AG04450 (cell line): Measurements from ENCODE around the gene PDE6G. TPM values are rescaled to one million over a fixed set of nuclear protein-coding genes. Genes with fewer than 3 reads are reported as not detected.

ENCODE experiments used
- CTCF ChIA-PET: fragments of 300-600, 350-600 bp; formaldehyde crosslinking; extraction: SDS; loops from one replicate; lab custom pipeline; 2022; ENCODE audit warnings: antibody characterized with exemption, inconsistent platforms; lab: Charles Lee
- POLR2A ChIA-PET: fragments of 350-600 bp; formaldehyde crosslinking; extraction: SDS; loops from one replicate; lab custom pipeline; 2021; ENCODE audit warnings: antibody characterized with exemption, inconsistent platforms; lab: Yijun Ruan, JAX
- DNase-seq: peaks from one replicate; pipeline ENCODE4 v3.0.0-alpha.2; 2011; ENCODE audit warnings: low read depth, low spot score
- H3K27ac ChIP-seq: one replicate; pipeline ENCODE4 v1.5.1; 2012; ENCODE audit warnings: low read depth, low read length, control low read depth
- H3K27me3 ChIP-seq: one replicate; pipeline ENCODE4 v1.6.0; 2012; ENCODE audit warnings: low read length; ENCODE audit not compliant: control insufficient read depth, insufficient read depth
- H3K4me3 ChIP-seq: 2 replicates; pipeline ENCODE4 v1.5.1; 2011; ENCODE audit warnings: mild to moderate bottlenecking, low read depth, low read length, control low read depth
- H3K9me3 ChIP-seq: 2 replicates; pipeline ENCODE4 v1.5.1; 2012; ENCODE audit warnings: low read length; ENCODE audit not compliant: control insufficient read depth, insufficient read depth
- CTCF ChIP-seq: IDR thresholded peaks from 2 replicates; pipeline ENCODE4 v1.5.1; 2011; ENCODE audit warnings: low read depth, low read length, control low read depth, inconsistent platforms
- polyA plus RNA-seq: library from polyadenylated mRNA; depleted of rRNA; stranded (reverse); fragments of >200 nt; gene quantifications from 2 replicates; pipeline ENCODE4 v1.2.3, GENCODE V29; 2011

PDE6G gene
- polyA plus RNA-seq, 1 experiment = 0.51 TPM

DNA sequence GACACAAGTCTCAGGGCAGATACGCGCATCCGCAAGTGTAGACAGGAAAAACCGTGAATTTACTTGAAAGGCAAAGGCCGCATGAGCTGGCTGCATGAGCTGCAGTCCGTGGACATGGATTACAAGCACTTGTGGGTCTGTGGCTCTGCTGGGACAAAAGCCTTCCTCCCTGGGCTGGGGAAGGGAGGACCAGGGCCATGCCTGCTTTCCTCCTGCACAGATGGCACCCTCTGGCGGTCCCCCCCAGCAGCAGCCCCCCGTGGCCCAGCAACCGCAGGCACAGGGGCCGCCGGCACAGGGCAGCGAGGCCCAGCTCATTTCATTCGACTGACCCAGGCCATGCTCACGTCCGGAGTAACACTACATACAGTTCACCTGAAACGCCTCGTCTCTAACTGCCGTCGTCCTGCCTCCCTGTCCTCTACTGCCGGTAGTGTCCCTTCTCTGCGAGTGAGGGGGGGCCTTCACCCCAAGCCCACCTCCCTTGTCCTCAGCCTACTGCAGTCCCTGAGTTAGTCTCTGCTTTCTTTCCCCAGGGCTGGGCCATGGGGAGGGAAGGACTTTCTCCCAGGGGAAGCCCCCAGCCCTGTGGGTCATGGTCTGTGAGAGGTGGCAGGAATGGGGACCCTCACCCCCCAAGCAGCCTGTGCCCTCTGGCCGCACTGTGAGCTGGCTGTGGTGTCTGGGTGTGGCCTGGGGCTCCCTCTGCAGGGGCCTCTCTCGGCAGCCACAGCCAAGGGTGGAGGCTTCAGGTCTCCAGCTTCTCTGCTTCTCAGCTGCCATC is 45.1 kb upstream of the PDE6G start:
- Histone ChIP-seq H3K4me3 (peak overlapping the region; percentile 90), H3K27me3 (no peaks in the 10 kb centered on the region), H3K9me3 (no peaks in the 10 kb centered on the region; the same call in 1 of the 2 replicates), H3K27ac (peak overlapping the region; percentile 21)
- ChIA-PET POLR2A (interaction anchor here (0.5 to 3.8 kb wide), 5 partner anchors 18 to 239 kb away, joined by 3 to 35 read pairs (median 5); partner anchors contain the start of genes ARL16, CCDC137, HGS and MCRIP1), CTCF (interaction anchor here (1.2 kb wide), 1 partner anchor 16 kb away, joined by 3 read pairs; no protein-coding TSS in a partner anchor)
- TF ChIP-seq CTCF = 0 out of 2 replicates have a peak, but pooled peaks have one; percentile 7
- no peak for DNase-seq

GRCh38 chr17:81700353-81701287 is 44.3 kb upstream of the PDE6G start:
- TF ChIP-seq CTCF = no peak
- POLR2A ChIA-PET = interaction anchor here (3.8 kb wide), 1 partner anchor 17 kb away, joined by 35 read pairs; the partner anchor contains the start of genes ARL16 and HGS
- DNase-seq = no peak
- CTCF ChIA-PET = no interaction called here
- Histone ChIP-seq H3K27me3 (no peaks in the 10 kb centered on the region), H3K4me3 (no peak overlapping the region), H3K27ac (peak overlapping the region; percentile 21), H3K9me3 (no peaks in the 10 kb centered on the region; the same call in 1 of the 2 replicates)

GRCh38 chr17:81697261-81698044 is 41.1 kb upstream of the PDE6G start:
- Histone ChIP-seq H3K9me3 (no peaks in the 10 kb centered on the region; the same call in 1 of the 2 replicates), H3K27me3 (no peaks in the 10 kb centered on the region), H3K4me3 (no peak overlapping the region), H3K27ac (no peak overlapping the region)
- no peak for DNase-seq
- ChIA-PET CTCF (no interaction called here), POLR2A (no interaction called here)
- TF ChIP-seq CTCF = no peak

- Histone ChIP-seq H3K9me3 (no peaks in the 10 kb centered on the region; the same call in 1 of the 2 replicates), H3K27ac (no peak overlapping the region), H3K27me3 (no peaks in the 10 kb centered on the region), H3K4me3 (no peak overlapping the region)
- DNase-seq = no peak
- ChIA-PET POLR2A (interaction anchor here (0.6 to 1.5 kb wide), 4 partner anchors 11 to 225 kb away, joined by 3 to 6 read pairs (median 4); partner anchors contain the start of genes ARL16 and HGS), CTCF (no interaction called here)
- TF ChIP-seq CTCF = no peak
Observed at GRCh38 chr17:81696218-81696941, 40.0 kb upstream of the PDE6G start.
